Measurements from ENCODE around the gene DDX20.

DDX20 gene

DNA sequence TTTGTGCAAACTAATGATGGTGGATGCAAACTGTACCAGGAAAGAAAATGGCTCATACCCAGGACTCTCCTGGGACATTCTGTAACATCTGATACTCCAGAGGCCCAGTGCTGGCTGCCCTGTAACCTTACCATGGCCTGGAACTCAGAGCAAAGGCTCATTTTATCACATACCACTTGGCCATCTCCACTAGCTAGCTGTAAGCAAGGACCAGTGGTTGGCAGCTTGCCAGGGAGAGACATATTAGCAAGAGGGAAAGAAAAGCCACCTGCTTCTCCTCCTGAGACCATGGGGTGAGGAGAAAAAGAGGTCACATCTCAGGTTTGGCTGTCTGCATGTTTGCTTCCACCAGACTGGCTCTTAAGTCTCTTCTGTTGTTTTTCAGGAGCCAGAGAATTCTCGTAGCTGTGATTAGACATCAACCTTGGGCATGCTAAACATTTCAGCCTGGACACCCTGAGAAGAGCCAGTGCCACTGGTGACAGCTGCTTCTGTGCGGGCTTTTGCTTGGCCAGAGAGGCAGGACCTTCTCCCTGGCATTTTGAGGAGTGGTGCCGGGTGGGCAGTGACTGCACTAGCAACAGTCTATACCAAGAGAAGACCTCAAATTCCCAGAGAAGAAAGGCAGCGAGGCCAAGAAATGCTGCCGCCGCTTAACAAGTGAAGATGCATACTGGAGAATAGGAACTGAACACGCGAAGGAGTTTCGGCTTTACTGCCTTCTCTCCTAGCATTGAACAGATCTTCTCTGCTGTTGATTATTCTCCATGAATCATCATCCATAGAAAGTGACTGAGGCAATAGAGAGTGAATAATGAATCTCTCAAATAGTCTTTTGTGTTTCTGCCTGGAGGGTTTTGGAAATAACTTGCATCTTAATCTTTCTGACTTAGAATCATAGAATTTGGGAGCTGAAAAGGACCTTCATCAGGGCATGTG lies 9.8 kb upstream of the DDX20 start:
- no peaks in the 10 kb centered on the region for H3K36me3 Mint-ChIP-seq (ENCODE audit: insufficient read depth)
- no peak for DNase-seq (ENCODE audit: low spot score in 2 of 2)
- no peak for ATAC-seq (replicated peaks; ENCODE audit: extremely low read depth, poor library complexity, severe bottlenecking)
- H3K4me1 Mint-ChIP-seq = peaks cover 10% of the 10 kb centered on the region
- H3K4me3 Mint-ChIP-seq = no peak overlapping the region
- H3K27me3 Mint-ChIP-seq = peaks cover 5% of the 10 kb centered on the region
- H3K27ac Mint-ChIP-seq (ENCODE audit: low read depth) = no peak overlapping the region
- H3K9me3 Mint-ChIP-seq = no peaks in the 10 kb centered on the region

DNA sequence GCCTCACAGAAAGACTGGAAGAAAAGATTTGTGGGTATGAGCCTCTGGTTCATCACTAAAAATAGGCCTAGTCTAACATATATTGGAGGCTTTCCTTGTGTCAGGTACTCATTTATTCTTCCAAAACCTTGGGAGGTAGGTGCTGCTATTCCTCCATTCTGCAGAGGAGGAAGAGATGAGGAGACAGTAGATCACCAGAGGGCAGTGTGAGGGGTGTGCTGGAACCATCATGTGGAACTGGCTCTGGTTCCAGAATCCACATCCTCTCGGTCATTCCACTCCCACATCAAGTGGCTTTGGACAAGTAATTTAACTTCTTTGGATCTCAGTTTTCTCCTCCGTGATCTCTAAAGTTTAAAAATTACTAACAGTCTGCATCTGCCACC lies 9.1 kb upstream of the DDX20 start:
- H3K36me3 Mint-ChIP-seq (ENCODE audit: insufficient read depth) = no peaks in the 10 kb centered on the region
- no peak overlapping the region for H3K27ac Mint-ChIP-seq (ENCODE audit: low read depth)

DNA sequence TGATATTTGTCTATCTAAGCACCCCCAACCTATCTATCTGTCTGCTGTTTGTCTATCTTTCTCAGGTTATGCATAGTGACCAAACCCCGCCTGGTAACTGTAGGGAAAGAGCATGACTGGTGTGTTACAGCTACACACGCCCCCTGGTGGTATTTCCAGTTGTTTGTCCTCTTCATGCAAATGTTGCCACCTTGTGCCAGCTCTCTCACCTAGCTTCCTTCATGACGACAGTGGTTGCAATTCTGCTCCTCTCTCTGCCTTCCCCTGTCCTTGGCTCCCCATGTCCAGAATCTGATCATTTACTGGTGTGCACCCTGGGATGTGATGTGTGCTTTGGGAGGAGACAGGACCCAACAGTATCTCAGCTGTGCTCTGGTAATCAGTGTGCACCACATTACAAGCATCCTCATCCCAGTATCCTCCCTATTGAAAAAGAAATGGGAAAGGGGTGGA lies 8.4 kb upstream of the DDX20 start:
- DNase-seq (ENCODE audit: low spot score in 2 of 2) (no peak), ATAC-seq (replicated peaks; ENCODE audit: extremely low read depth, poor library complexity, severe bottlenecking) (no peak)
- Mint-ChIP-seq H3K36me3 (ENCODE audit: insufficient read depth) (no peaks in the 10 kb centered on the region), H3K27me3 (no peaks in the 10 kb centered on the region), H3K9me3 (no peaks in the 10 kb centered on the region), H3K4me3 (no peak overlapping the region), H3K27ac (ENCODE audit: low read depth) (no peak overlapping the region), H3K4me1 (peaks cover 9% of the 10 kb centered on the region)

More for the DNA sequence above, 9.1 kb upstream of the DDX20 start:
- no peaks in the 10 kb centered on the region for H3K27me3 Mint-ChIP-seq
- DNase-seq (ENCODE audit: low spot score in 2 of 2) = no peak
- peaks cover 9% of the 10 kb centered on the region for H3K4me1 Mint-ChIP-seq
- ATAC-seq (replicated peaks; ENCODE audit: extremely low read depth, poor library complexity, severe bottlenecking) = no peak
- H3K4me3 Mint-ChIP-seq = no peak overlapping the region
- no peaks in the 10 kb centered on the region for H3K9me3 Mint-ChIP-seq

DNA sequence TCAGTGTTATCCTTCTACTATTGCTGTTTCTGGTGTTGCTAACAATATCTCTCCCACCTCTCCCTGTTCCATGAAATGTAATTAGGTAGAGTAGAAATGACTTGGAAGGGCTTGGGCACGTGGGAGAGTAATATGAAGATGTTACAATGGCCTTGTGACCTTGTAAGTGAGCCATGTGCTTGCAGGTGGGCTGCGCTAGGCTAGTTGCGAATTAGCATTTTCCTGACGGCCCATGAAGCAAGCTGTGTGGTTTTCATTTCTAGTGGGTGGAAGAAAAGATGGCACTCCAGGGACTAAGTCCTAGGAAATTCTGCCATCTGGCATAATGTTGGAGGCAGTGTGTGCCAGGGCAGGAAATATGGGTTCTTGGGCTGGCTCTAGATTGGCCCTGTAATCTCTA lies 7.8 kb upstream of the DDX20 start:
- no peak for ATAC-seq (replicated peaks; ENCODE audit: extremely low read depth, poor library complexity, severe bottlenecking)
- H3K4me3 Mint-ChIP-seq = no peak overlapping the region
- no peaks in the 10 kb centered on the region for H3K27me3 Mint-ChIP-seq
- H3K4me1 Mint-ChIP-seq = peaks cover 9% of the 10 kb centered on the region
- no peak overlapping the region for H3K27ac Mint-ChIP-seq (ENCODE audit: low read depth)
- no peaks in the 10 kb centered on the region for H3K9me3 Mint-ChIP-seq
- no peaks in the 10 kb centered on the region for H3K36me3 Mint-ChIP-seq (ENCODE audit: insufficient read depth)
- DNase-seq (ENCODE audit: low spot score in 2 of 2) = no peak

DNA sequence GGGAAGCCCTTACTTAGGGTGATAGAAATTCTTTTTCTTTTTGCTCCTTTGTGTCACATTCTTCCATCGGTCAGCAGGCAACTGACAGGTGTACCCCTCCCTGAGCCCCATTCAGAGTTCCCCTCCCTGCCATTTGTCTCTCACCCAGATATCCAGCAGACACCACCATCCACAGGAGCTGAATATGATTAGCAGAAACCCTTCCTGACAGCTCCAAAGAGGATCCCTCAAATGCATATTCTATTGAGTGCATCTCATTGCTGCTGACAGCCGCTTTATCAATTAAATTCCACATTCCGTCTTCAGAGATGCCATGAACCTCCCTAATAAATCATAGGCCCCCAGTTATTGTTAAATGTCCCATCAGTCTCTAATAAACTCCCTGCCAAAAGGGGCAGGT lies 6.1 kb upstream of the DDX20 start:
- DNase-seq (ENCODE audit: low spot score in 2 of 2) (no peak), ATAC-seq (replicated peaks; ENCODE audit: extremely low read depth, poor library complexity, severe bottlenecking) (no peak)
- no peaks in the 10 kb centered on the region for H3K27me3 Mint-ChIP-seq
- peaks cover 11% of the 10 kb centered on the region for H3K4me1 Mint-ChIP-seq
- H3K36me3 Mint-ChIP-seq (ENCODE audit: insufficient read depth) = no peaks in the 10 kb centered on the region
- H3K27ac Mint-ChIP-seq (ENCODE audit: low read depth) = no peak overlapping the region
- H3K9me3 Mint-ChIP-seq = no peaks in the 10 kb centered on the region
- no peak overlapping the region for H3K4me3 Mint-ChIP-seq

DNA sequence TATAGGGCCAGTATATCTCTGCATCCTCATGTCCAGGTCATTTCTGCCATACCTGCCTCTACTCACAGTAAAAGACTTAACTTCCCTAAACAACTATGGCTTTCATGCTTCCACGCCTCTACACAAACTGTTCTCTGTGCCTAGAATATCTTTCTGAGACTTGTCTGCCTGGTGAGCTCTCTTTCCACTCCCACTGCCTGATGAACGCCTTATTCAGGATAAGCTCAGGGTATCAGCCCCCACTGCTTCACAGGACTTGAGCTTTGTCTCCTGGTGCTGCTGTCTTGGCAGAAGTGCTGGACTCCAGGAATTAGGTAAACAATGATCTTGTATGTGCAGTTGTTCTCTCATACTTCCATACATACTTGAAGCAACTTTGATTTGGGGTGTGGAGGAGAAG lies 4.8 kb upstream of the DDX20 start:
- H3K27me3 Mint-ChIP-seq = no peaks in the 10 kb centered on the region
- no peaks in the 10 kb centered on the region for H3K9me3 Mint-ChIP-seq
- peaks cover 19% of the 10 kb centered on the region for H3K4me1 Mint-ChIP-seq
- H3K27ac Mint-ChIP-seq (ENCODE audit: low read depth) = no peak overlapping the region
- H3K4me3 Mint-ChIP-seq = no peak overlapping the region
- ATAC-seq (replicated peaks; ENCODE audit: extremely low read depth, poor library complexity, severe bottlenecking) (no peak), DNase-seq (ENCODE audit: low spot score in 2 of 2) (no peak)
- H3K36me3 Mint-ChIP-seq (ENCODE audit: insufficient read depth) = peaks cover 10% of the 10 kb centered on the region

DNA sequence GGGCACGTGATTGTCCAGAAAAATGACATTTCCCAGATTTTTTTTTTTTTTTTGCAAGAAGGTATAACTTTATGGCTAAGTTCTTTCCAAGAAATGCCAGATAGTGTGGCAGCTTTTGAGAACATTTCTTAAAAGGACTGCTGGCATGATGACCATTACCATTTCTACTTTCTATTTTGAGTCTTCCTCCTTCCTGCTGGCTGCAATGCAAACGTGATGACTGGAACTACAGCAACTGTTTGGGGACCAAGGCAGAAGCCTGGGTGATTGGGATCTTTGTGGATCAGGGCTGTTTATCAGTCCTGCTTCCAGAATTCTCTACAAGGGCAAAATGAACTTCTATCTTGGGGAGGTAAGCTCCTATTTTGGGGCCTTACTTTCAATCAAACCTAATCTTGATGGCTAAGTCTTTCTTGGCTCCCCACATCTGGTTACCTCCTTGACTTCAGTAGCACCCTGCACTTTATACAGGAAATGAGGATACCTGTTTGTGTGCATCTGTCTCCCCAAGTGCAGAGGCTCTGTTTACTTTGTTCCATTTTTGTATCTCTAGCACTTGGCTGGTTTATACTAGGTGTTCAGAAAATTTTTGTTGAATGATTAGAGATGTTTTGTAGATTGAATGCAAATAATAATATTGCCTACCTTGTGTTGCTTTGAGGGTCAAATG lies 3.7 kb upstream of the DDX20 start:
- Mint-ChIP-seq H3K4me1 (peaks cover 27% of the 10 kb centered on the region), H3K27me3 (no peaks in the 10 kb centered on the region), H3K4me3 (no peak overlapping the region), H3K27ac (ENCODE audit: low read depth) (no peak overlapping the region), H3K36me3 (ENCODE audit: insufficient read depth) (peaks cover 14% of the 10 kb centered on the region), H3K9me3 (no peaks in the 10 kb centered on the region)
- DNase-seq (ENCODE audit: low spot score in 2 of 2) (no peak), ATAC-seq (replicated peaks; ENCODE audit: extremely low read depth, poor library complexity, severe bottlenecking) (no peak)

DNA sequence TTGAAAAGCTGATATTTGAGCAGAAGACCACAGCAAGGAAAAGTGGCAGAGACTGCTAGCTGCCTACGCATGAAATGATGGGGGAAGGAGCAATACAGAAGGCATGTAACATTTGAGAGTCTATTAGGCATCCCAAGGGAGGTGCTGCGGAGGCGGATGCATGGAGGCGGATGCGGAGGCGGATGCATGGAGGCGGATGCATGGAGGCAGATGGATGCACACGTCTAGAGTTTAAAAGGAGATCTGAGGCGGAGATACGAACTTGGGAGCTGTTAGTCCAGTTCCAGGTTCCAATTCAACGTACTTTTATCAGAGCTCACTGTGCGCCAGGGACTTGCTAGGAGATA lies 744 bp upstream of the DDX20 start:
- Mint-ChIP-seq H3K9me3 (no peaks in the 10 kb centered on the region), H3K27me3 (no peaks in the 10 kb centered on the region), H3K4me3 (peak overlapping the region; percentile 87), H3K27ac (ENCODE audit: low read depth) (peak overlapping the region; percentile 97), H3K36me3 (ENCODE audit: insufficient read depth) (peaks cover 30% of the 10 kb centered on the region), H3K4me1 (peaks cover 27% of the 10 kb centered on the region)
- DNase-seq (ENCODE audit: low spot score in 2 of 2) (no peak), ATAC-seq (replicated peaks; ENCODE audit: extremely low read depth, poor library complexity, severe bottlenecking) (peak; percentile 0)

DNA sequence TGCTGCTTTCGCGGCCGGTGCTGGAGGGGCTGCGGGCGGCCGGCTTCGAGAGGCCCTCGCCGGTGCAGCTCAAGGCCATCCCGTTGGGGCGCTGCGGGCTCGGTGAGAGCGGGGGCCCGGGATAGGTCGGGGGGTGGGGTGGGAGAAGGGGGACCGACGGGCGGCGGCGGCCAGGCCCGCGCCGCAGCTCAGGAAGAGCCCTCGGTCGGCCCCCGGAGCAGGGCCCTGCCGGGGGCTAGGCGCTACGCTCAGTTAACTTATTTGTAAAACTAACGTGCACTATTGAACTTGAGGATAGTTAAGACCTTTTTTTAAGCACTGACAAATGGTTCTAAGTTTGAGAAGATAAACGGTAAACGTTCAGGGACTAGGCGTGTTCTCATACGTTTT lies 418 bp downstream of the DDX20 start:
- Mint-ChIP-seq H3K9me3 (no peaks in the 10 kb centered on the region), H3K36me3 (ENCODE audit: insufficient read depth) (peaks cover 38% of the 10 kb centered on the region), H3K4me3 (peak overlapping the region; percentile 87), H3K4me1 (peaks cover 30% of the 10 kb centered on the region), H3K27ac (ENCODE audit: low read depth) (peak overlapping the region; percentile 97), H3K27me3 (no peaks in the 10 kb centered on the region)
- DNase-seq (ENCODE audit: low spot score in 2 of 2) (no peak), ATAC-seq (replicated peaks; ENCODE audit: extremely low read depth, poor library complexity, severe bottlenecking) (peak; percentile 10)

DNA sequence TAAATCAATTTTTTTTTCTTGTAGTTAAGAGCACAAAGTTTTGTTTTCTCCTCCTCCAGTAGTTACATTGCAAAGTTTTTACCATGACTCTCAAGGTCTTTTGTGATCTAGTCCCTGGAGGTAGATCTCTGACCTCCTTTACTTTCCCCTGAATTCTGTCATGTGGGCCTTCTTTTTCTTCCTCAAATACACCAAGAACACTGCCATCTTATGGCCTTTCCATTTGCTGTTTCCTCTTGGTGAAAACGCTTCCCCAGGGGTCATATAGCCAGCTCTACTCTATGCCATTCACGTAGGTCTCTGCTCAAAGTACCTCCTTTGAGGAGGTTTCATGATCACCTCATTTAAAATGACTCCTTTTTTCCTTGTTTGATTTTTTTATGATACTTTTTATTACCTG lies 2.7 kb downstream of the DDX20 start:
- ATAC-seq (replicated peaks; ENCODE audit: extremely low read depth, poor library complexity, severe bottlenecking) (no peak), DNase-seq (ENCODE audit: low spot score in 2 of 2) (no peak)
- peak overlapping the region; percentile 51 for H3K27ac Mint-ChIP-seq (ENCODE audit: low read depth)
- peaks cover 30% of the 10 kb centered on the region for H3K4me1 Mint-ChIP-seq
- no peaks in the 10 kb centered on the region for H3K27me3 Mint-ChIP-seq
- peaks cover 58% of the 10 kb centered on the region for H3K36me3 Mint-ChIP-seq (ENCODE audit: insufficient read depth)
- no peaks in the 10 kb centered on the region for H3K9me3 Mint-ChIP-seq
- no peak overlapping the region for H3K4me3 Mint-ChIP-seq

DNA sequence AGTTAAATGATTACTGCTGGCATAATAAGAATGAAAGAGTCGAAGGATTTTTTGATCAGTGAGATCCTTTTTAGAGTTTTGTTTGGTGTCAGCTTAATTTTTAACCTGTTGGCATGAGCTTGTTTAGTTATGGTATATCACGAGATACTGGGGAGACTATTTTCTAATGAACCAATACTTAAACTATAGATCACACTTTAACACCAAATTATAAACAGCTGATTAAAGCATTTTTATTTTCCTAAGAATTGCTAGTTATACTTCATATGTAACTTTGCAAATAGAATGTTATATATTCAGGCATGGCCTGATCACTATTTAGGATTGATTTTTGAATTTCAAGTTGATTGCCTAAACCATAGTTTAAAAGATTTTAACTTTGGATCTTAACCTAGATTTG lies 6.0 kb downstream of the DDX20 start:
- ATAC-seq (replicated peaks; ENCODE audit: extremely low read depth, poor library complexity, severe bottlenecking) (no peak), DNase-seq (ENCODE audit: low spot score in 2 of 2) (no peak)
- Mint-ChIP-seq H3K4me3 (no peak overlapping the region), H3K36me3 (ENCODE audit: insufficient read depth) (peaks cover 74% of the 10 kb centered on the region), H3K27ac (ENCODE audit: low read depth) (peak overlapping the region; percentile 2), H3K27me3 (no peaks in the 10 kb centered on the region), H3K9me3 (no peaks in the 10 kb centered on the region), H3K4me1 (peaks cover 14% of the 10 kb centered on the region)

DNA sequence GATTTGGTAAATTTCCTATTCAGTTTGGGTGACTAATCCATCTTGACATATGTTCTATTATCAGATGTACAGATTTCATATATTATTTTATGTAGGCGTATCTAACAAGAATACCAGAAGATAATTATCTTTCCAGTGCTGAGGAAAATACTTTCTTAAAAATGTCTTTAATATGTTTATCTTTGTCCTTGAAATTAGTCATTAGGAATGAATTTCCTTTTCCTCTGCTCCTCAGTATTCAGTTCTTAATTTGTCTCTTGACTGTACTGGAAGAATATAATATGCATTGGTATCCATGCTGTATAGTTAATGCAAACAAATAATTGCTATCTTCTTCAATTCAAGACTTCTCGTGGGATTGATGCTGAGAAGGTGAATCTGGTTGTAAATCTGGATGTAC lies 6.6 kb downstream of the DDX20 start:
- H3K27ac Mint-ChIP-seq (ENCODE audit: low read depth) = no peak overlapping the region
- H3K4me1 Mint-ChIP-seq = peaks cover 10% of the 10 kb centered on the region
- peaks cover 78% of the 10 kb centered on the region for H3K36me3 Mint-ChIP-seq (ENCODE audit: insufficient read depth)

DNA sequence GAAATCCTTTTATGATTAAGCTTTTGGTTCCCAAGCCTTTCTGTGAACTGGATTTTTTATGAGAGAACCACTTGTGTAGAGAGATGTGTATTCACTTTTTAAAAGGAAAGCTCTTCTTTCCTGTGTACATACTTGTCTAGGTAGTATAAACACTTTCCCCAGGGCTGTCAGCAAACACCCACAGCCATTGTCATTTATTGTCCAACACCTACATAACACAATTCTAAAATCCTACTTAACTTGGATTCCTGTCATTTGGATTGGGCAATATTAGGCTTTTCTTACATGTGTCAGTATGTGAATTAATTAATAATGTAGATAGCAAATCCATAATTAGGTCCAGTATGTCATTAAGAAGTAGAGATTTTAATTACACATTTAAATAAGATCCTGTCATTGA lies 12.3 kb downstream of the DDX20 start:
- Mint-ChIP-seq H3K36me3 (ENCODE audit: insufficient read depth) (peaks cover 43% of the 10 kb centered on the region), H3K27ac (ENCODE audit: low read depth) (no peak overlapping the region), H3K27me3 (no peaks in the 10 kb centered on the region), H3K9me3 (no peaks in the 10 kb centered on the region), H3K4me1 (no peaks in the 10 kb centered on the region), H3K4me3 (no peak overlapping the region)
- ATAC-seq (replicated peaks; ENCODE audit: extremely low read depth, poor library complexity, severe bottlenecking) = no peak
- DNase-seq (ENCODE audit: low spot score in 2 of 2) = no peak

More for the DNA sequence above, 6.6 kb downstream of the DDX20 start:
- ATAC-seq (replicated peaks; ENCODE audit: extremely low read depth, poor library complexity, severe bottlenecking) = no peak
- DNase-seq (ENCODE audit: low spot score in 2 of 2) = no peak
- Mint-ChIP-seq H3K9me3 (no peaks in the 10 kb centered on the region), H3K27me3 (no peaks in the 10 kb centered on the region), H3K4me3 (no peak overlapping the region)
